Esophagus muscularis mucosa (tissue), 4 donors: Measurements from ENCODE around the gene ANOS1. TPM values are rescaled to one million over a fixed set of nuclear protein-coding genes. Genes with fewer than 3 reads are reported as not detected.

ENCODE experiments used
- DNase-seq: peaks from one replicate; pipeline ENCODE4 v3.0.0-alpha.2; 2017; ENCODE audit errors: extremely low spot score
- H3K27ac ChIP-seq, 4 donors: fragments of 200-600 bp; sonication (generic); replicated peaks in 1 of 4; 1 replicate in 3 of 4; 2 replicates in 1 of 4; pipeline ENCODE4 v1.5.1; 2016 to 2019; ENCODE audit warnings: mild to moderate bottlenecking in 1 of 4
- H3K27me3 ChIP-seq, 4 donors: fragments of 200-600 bp; sonication (generic); one replicate each; pipeline versions ENCODE4 v1.5.1 to v1.6.0; 2016 to 2019
- H3K36me3 ChIP-seq, 4 donors: fragments of 200-600 bp; sonication (generic); one replicate each; pipeline ENCODE4 v1.5.1; 2016 to 2019
- H3K4me1 ChIP-seq, 4 donors: fragments of 200-600 bp; sonication (generic); one replicate each; pipeline ENCODE4 v1.5.1; 2016 to 2019
- H3K4me3 ChIP-seq, 4 donors: fragments of 200-600 bp; sonication (generic); 1 replicate in 2 of 4; 2 replicates in 2 of 4; pipeline ENCODE4 v1.5.1; 2016 to 2019; ENCODE audit warnings: mild to moderate bottlenecking in 4 of 4, moderate library complexity in 1 of 4
- H3K9me3 ChIP-seq, 4 donors: fragments of 200-600 bp; sonication (generic); 1 replicate in 3 of 4; 2 replicates in 1 of 4; pipeline ENCODE4 v1.5.1; 2016 to 2019
- EP300 ChIP-seq: sonication (generic); formaldehyde crosslinking; IDR thresholded peaks from one replicate; pipeline ENCODE4 v1.6.1; 2017; ENCODE audit warnings: antibody characterized with exemption
- POLR2A ChIP-seq: fragments of 450-650 bp; IDR thresholded peaks from one replicate; pipeline ENCODE4 v1.6.1; 2017; ENCODE audit warnings: antibody characterized with exemption, moderate library complexity, mild to moderate bottlenecking, low read depth
- POLR2AphosphoS5 ChIP-seq, 2 donors: sonication (generic); formaldehyde crosslinking; IDR thresholded peaks; one replicate each; pipeline ENCODE4 v1.6.1; 2017; ENCODE audit warnings: antibody characterized with exemption in 2 of 2
- WGBS: methylation state at CpG from one replicate; pipeline ENCODE4 v1.1.5; 2018; 5-methylcytosine and 5-hydroxymethylcytosine counted together
- intact Hi-C: fragments of 100-400 bp; cut with DNase I; formaldehyde crosslinking; loops from one replicate; pipeline ENCODE4 v1.15.1; 2023
- total RNA-seq, 4 donors: library from RNA; depleted of rRNA; stranded (reverse); fragments of >200 nt; gene quantifications; one replicate each; pipeline versions ENCODE4 v1.1.0 to v1.2.1, GENCODE V29; 2016
- TF ChIP-seq, protein P1 (sequence below), 3 experiments: fragments of 200-600 bp in 2 of 3; fragments of 450-650 bp in 1 of 3; sonication (generic) in 2 of 3; IDR thresholded peaks; one replicate each; pipeline ENCODE4 v1.5.1; 2017 to 2019; ENCODE audit warnings: antibody characterized with exemption in 3 of 3, mild to moderate bottlenecking in 2 of 3, moderate library complexity in 1 of 3

The ANOS1 gene
- total RNA-seq, 4 donors from 2014 or later = 2.0 to 3.7 (median 2.4) TPM

DNA sequence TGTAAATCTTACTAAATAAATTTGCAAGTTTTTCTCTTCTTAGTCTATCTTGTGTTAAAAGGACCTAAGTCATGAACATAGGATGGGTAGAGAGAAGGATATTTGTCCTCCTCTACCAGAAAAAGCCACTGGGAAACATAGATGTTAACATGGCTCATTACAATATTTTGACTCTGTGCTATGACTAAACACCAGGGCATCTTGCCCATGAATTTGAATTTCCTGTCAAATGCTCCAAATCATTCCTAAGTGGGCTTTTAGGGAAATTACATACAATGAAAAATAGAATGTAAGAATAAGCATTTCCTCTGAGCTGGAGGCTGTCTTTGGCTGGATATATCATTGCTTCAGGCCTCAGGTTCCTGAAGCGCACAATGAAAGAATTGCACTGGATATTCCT is 39.1 kb downstream of the ANOS1 start:
- 88% methylated on average over 1 of the region's 1 CpG for WGBS
- intact Hi-C loops = no loop called here

DNA sequence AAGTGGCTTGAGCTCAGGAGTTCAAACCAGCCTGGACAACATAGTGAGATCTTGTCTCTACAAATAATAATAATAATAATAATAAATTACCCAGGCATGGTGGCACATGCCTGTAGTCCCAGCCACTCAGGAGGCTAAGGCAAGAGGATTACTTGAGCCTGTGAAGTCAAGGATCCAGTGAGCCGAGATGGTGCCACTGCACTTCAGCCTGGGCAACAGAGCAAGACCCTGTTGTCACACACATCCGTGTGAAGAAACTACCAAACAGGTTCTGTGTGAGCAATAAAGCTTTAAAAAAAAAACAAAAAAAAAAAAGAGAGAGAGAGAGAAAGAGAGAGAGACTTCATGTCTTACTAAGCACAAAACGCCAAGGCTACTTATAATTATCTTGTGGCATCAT is 42.5 kb downstream of the ANOS1 start:
- TF ChIP-seq EP300 = no peak
- no peak for TF ChIP-seq POLR2AphosphoS5 (IDR thresholded peaks at IDR 0.05)
- TF ChIP-seq, protein P1, sequence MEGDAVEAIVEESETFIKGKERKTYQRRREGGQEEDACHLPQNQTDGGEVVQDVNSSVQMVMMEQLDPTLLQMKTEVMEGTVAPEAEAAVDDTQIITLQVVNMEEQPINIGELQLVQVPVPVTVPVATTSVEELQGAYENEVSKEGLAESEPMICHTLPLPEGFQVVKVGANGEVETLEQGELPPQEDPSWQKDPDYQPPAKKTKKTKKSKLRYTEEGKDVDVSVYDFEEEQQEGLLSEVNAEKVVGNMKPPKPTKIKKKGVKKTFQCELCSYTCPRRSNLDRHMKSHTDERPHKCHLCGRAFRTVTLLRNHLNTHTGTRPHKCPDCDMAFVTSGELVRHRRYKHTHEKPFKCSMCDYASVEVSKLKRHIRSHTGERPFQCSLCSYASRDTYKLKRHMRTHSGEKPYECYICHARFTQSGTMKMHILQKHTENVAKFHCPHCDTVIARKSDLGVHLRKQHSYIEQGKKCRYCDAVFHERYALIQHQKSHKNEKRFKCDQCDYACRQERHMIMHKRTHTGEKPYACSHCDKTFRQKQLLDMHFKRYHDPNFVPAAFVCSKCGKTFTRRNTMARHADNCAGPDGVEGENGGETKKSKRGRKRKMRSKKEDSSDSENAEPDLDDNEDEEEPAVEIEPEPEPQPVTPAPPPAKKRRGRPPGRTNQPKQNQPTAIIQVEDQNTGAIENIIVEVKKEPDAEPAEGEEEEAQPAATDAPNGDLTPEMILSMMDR (IDR thresholded peaks at IDR 0.05) = no peak
- no peak for TF ChIP-seq POLR2A
- no peak overlapping the region for H3K27ac ChIP-seq
- 82% methylated on average over 3 of the region's 3 CpGs for WGBS

More for the DNA sequence above, 39.1 kb downstream of the ANOS1 start:
- no peaks in the 10 kb centered on the region for H3K27me3 ChIP-seq
- H3K9me3 ChIP-seq = peaks cover 0 to 6% (median 0%) of the 10 kb centered on the region in 4 donors
- no peak overlapping the region for H3K4me3 ChIP-seq
- DNase-seq = no peak
- TF ChIP-seq, protein P1 (IDR thresholded peaks at IDR 0.05) = no peak
- no peak for TF ChIP-seq POLR2AphosphoS5 (IDR thresholded peaks at IDR 0.05)
- no peak for TF ChIP-seq POLR2A
- TF ChIP-seq EP300 = no peak
- no peaks in the 10 kb centered on the region for H3K36me3 ChIP-seq
- no peaks in the 10 kb centered on the region for H3K4me1 ChIP-seq
- H3K27ac ChIP-seq = no peak overlapping the region

DNA sequence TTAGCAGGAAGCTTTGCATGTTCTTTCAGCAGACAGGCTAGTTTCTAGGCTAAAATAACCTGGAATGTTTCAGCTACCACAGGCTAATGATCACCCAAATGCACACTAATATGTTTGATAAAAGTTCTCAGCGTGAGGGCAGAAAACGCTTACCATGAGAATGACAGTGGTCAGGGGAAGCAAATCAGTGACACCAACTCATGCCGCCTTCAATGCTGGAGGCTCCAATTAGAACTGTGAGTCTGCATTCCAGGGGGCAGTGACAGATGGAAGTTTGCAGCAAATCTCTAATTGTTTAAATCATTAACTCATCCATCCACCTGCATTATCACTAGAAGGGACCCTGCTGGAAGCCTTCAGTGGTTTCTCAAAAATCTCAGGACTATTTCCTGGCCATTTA is 43.2 kb downstream of the ANOS1 start:
- no peak for DNase-seq
- TF ChIP-seq, protein P1 (IDR thresholded peaks at IDR 0.05) = no peak
- TF ChIP-seq POLR2A (no peak), EP300 (no peak), POLR2AphosphoS5 (IDR thresholded peaks at IDR 0.05) (no peak)
- H3K27ac ChIP-seq = no peak overlapping the region
- intact Hi-C loops = no loop called here
- no peak overlapping the region for H3K4me3 ChIP-seq
- no peaks in the 10 kb centered on the region for H3K27me3 ChIP-seq
- no peaks in the 10 kb centered on the region for H3K4me1 ChIP-seq
- whole genome bisulfite sequencing = 81% methylated on average over 3 of the region's 3 CpGs
- H3K9me3 ChIP-seq = no peaks in the 10 kb centered on the region
- H3K36me3 ChIP-seq = no peaks in the 10 kb centered on the region

More for the DNA sequence above, 42.5 kb downstream of the ANOS1 start:
- intact Hi-C loops = no loop called here
- no peak for DNase-seq
- Histone ChIP-seq H3K36me3 (no peaks in the 10 kb centered on the region), H3K4me3 (no peak overlapping the region), H3K27me3 (no peaks in the 10 kb centered on the region), H3K4me1 (no peaks in the 10 kb centered on the region), H3K9me3 (no peaks in the 10 kb centered on the region)

DNA sequence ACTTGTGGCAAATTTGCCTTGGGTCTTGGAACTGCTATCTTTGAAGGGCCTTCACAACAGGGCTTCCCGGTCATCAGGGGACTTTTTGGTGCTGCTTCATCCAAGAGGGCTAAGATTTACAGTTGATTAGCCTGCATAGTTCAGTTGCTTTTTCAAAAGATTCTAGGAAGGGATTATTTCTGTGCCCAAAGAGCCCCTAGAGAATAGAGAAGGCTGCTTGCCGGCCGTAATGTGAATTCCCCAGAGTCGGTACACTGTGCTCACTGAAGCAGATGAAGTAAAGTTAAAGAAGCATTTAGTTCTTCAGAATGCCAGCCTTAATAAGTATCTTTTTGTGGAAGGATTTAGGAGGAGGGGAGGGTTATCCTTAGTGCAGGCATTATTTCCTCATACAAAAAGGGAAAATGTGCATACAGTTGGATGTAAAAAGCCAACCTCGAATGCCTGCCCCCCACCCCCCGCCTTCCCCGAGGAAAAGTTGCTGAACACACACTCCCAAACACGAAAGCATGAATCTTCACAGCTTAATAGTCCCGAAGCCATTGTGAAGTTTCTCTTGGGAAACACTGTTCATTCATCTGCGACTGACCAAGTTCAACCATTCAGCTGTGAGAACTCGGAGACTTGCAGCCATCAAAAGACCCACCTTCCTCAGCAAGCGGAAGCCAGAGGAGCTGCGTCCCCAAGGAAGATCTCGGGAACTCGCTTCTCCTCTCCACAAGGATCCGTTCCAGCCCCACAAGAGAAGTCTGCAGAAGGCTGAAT is 47.6 kb downstream of the ANOS1 start:
- intact Hi-C loops = no loop called here
- Histone ChIP-seq H3K4me3 (no peak overlapping the region), H3K36me3 (no peaks in the 10 kb centered on the region), H3K4me1 (no peaks in the 10 kb centered on the region), H3K27me3 (no peaks in the 10 kb centered on the region), H3K27ac (no peak overlapping the region), H3K9me3 (no peaks in the 10 kb centered on the region)
- 76% methylated on average over 16 of the region's 16 CpGs for WGBS
- DNase-seq = no peak
- no peak for TF ChIP-seq POLR2AphosphoS5 (IDR thresholded peaks at IDR 0.05)
- no peak for TF ChIP-seq EP300
- TF ChIP-seq POLR2A = no peak
- TF ChIP-seq, protein P1 (IDR thresholded peaks at IDR 0.05) = no peak

DNA sequence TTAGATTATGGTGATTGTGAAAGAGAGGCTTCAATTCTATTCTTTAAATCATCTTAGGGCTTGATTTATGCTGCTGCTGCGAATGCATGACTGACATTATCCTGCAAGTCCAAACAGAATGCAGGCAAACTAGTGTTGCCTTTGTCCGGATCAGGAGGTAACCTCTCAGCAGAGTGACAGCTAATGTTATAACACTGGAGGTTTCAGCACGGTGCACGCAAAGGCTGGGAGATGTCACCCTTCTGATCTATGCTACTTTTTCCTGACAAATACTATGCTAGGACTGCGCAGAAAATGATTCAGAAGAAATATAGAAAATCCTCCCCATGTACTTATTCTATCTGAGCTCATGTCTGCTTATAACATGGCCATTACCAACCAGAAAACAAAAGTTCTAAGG is 48.2 kb downstream of the ANOS1 start:
- 95% methylated on average over 5 of the region's 5 CpGs for WGBS
- Histone ChIP-seq H3K4me1 (no peaks in the 10 kb centered on the region), H3K36me3 (no peaks in the 10 kb centered on the region), H3K4me3 (no peak overlapping the region), H3K9me3 (no peaks in the 10 kb centered on the region), H3K27ac (no peak overlapping the region), H3K27me3 (no peaks in the 10 kb centered on the region)
- intact Hi-C loops = no loop called here
- no peak for TF ChIP-seq POLR2A
- TF ChIP-seq, protein P1 (IDR thresholded peaks at IDR 0.05) = no peak
- TF ChIP-seq POLR2AphosphoS5 (IDR thresholded peaks at IDR 0.05) = no peak
- no peak for TF ChIP-seq EP300
- DNase-seq = no peak
